ENCODE measurements around the gene SNAP25. TPM values are rescaled to one million over a fixed set of nuclear protein-coding genes. Genes with fewer than 3 reads are reported as not detected.

SNAP25 gene
- polyA plus RNA-seq, 6 donors from 2014 or later: 0.23 to 0.44 TPM; not detected in 4

DNA sequence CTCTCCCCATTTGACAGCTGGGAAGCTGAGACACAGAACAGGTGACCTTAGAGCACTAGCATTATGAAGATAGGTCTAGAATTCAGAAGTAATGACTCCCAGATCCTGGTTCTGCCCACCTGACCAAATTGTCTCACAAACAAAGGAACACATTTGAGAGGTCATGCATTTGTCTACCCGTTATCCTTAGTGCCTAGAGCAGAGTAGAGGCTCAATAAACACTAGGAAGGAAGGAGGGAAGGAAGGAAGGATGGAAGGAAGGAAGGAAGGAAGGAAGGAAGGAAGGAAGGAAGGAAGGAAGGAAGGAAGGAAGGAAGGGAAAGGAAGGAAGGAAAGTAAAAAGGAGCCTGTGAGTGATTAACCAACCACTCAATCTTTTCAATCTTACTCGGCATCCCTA lies 63.3 kb downstream of the SNAP25 start:
- no peaks in the 10 kb centered on the region for H3K4me1 Mint-ChIP-seq
- ATAC-seq (ENCODE audit: low read depth in 2 of 2) (no peak), DNase-seq (no peak)
- H3K4me3 Mint-ChIP-seq: no peak overlapping the region
- H3K36me3 Mint-ChIP-seq: no peaks in the 10 kb centered on the region
- H3K27me3 Mint-ChIP-seq: peaks cover 4 to 14% (median 6%) of the 10 kb centered on the region in 3 donors
- H3K9me3 Mint-ChIP-seq: peaks cover 0 to 4% (median 2%) of the 10 kb centered on the region in 7 donors
- H3K27ac Mint-ChIP-seq: no peak overlapping the region

DNA sequence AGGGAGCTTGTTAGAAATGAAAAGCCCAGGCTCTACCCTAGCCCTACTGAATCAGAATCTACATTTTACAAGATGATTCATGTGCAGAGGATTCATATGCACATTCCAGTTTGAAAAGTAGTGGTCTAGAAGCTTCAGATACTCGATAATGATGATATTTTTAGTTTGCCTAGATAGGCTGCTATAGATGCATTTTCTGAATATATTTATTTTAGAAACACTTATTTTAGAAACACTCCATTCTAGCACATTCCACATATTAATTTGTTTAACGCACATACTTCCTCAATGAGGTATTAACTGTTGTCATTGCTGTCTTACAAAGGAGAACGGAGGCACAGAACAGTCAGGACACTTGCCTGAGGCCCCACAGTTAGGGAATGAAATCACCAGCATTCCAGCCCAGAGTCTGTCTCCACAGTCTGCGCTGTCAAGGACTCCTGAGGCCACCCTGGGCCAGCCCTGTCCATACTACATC lies 64.4 kb downstream of the SNAP25 start:
- H3K4me1 Mint-ChIP-seq: no peaks in the 10 kb centered on the region
- H3K27ac Mint-ChIP-seq: no peak overlapping the region
- no peak overlapping the region for H3K4me3 Mint-ChIP-seq
- DNase-seq: no peak
- peaks cover 0 to 4% (median 3%) of the 10 kb centered on the region in 7 donors for H3K9me3 Mint-ChIP-seq
- ATAC-seq (ENCODE audit: low read depth in 2 of 2): no peak
- H3K36me3 Mint-ChIP-seq: no peaks in the 10 kb centered on the region
- peaks cover 4 to 14% (median 6%) of the 10 kb centered on the region in 3 donors for H3K27me3 Mint-ChIP-seq

DNA sequence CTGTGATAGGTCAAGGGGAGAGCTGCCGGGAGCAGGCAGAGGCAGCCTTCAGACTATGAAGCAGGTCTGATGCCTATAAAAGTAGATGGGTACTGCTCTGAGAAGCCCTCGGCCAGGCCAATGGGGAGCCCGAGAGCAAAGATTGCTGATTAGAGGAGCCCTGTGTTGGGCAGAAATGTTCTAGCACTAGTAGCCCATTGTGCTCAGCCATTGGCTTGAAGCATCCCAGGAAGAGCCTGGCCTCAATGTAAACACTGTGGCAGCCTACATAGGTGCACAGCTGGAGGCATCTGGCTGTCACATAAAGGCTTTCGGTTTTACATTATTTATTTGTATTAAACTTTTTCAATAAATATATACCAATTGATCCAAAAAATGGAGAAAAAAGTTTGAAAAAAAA lies 67.7 kb downstream of the SNAP25 start:
- DNase-seq (no peak), ATAC-seq (ENCODE audit: low read depth in 2 of 2) (no peak)
- no peaks in the 10 kb centered on the region for H3K4me1 Mint-ChIP-seq
- no peaks in the 10 kb centered on the region for H3K36me3 Mint-ChIP-seq
- peaks cover 0 to 10% (median 6%) of the 10 kb centered on the region in 3 donors for H3K27me3 Mint-ChIP-seq
- no peak overlapping the region for H3K27ac Mint-ChIP-seq
- no peak overlapping the region for H3K4me3 Mint-ChIP-seq
- peaks cover 0 to 5% (median 3%) of the 10 kb centered on the region in 7 donors for H3K9me3 Mint-ChIP-seq

DNA sequence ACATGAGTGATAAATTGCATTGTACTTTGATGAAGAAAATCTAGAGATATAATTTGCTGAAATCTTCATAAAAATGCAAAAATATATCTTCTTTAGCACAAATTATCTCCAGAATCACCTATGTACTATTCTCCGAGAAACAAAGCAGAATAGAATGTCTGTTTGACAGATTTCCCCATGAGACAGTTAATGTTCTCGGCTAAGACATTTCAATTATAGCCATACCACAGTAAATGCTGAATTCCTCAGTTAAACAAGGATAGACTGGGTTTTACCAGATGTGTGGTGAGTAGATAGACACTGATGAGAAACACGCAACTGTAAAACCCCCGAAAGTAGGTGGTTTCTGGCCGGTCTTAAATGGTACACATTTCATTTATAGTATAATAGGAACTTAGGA lies 69.8 kb downstream of the SNAP25 start:
- ATAC-seq (ENCODE audit: low read depth in 2 of 2) (no peak), DNase-seq (no peak)
- Mint-ChIP-seq H3K9me3 (peaks cover 0 to 5% (median 2%) of the 10 kb centered on the region in 7 donors), H3K4me1 (no peaks in the 10 kb centered on the region), H3K27me3 (peaks cover 0 to 6% (median 3%) of the 10 kb centered on the region in 3 donors), H3K4me3 (no peak overlapping the region), H3K36me3 (no peaks in the 10 kb centered on the region), H3K27ac (no peak overlapping the region)

DNA sequence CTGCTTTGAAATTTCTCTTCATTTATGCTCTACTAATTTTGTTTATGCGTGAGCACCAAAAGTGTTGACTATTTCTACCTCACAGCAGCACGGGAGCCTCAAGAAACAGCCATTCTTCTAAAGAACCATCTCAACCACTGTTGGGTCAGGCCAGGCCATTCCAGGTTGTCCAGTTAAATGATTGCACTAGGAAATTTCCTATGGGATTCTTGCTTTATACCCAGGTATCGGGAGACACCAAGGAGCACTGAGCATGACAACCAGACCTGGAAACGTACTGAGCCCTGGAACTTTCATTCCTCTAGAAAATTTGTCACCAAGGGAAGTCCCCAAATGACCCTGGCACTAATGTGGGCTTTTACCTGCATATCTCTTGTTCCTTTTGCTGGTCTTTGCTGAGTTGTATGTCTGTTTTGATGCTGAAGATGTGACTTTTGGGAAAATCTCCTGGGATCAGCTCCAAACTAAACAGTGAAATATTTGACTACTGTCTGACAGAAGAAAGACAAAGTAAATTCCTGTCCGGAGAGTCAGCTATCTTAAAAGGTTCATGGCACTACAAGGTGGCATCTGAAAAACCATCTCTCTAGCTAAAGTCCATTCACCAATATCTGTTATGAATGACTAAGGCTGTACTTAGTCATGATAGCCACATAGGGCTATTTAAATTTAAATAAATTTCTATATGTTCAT lies 70.5 kb downstream of the SNAP25 start:
- ATAC-seq (ENCODE audit: low read depth in 2 of 2) (no peak), DNase-seq (no peak)
- H3K36me3 Mint-ChIP-seq: no peaks in the 10 kb centered on the region
- peaks cover 0 to 6% (median 3%) of the 10 kb centered on the region in 3 donors for H3K27me3 Mint-ChIP-seq
- no peak overlapping the region for H3K4me3 Mint-ChIP-seq
- H3K4me1 Mint-ChIP-seq: no peaks in the 10 kb centered on the region
- no peak overlapping the region for H3K27ac Mint-ChIP-seq
- peaks cover 0 to 5% (median 2%) of the 10 kb centered on the region in 7 donors for H3K9me3 Mint-ChIP-seq

DNA sequence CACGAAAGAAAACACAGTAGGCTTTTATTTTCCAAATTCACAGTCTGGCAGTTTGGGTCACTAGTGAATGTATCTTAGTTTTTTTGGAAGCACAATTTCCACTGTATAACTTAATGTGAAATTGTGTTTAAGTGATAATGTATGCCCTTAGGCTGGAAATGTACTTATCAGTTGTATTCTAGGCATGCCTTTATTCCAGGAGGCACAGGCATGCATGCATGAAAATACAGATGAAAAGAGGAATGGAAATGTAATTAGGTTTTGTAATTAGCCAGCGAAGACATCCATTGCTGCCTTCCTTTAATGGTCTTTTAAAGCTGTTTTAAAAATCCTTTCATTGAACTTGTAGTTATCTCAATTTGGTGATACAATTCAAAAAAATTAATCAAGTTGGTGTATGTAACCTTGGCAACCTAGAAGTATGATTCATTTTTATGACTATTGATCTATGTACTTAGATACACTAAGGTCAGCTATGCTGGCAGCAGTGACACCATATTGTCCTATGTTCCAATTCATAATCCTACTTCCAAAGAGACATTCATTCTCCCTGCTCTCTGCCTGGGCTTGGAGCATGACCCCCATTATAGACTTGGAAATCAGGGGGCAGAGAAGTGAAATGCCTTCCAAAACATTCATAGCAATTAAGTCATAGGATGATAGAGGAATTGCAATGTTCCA lies 73.1 kb downstream of the SNAP25 start:
- H3K27ac Mint-ChIP-seq: no peak overlapping the region
- H3K36me3 Mint-ChIP-seq: no peaks in the 10 kb centered on the region
- H3K4me1 Mint-ChIP-seq: no peaks in the 10 kb centered on the region
- no peak overlapping the region for H3K4me3 Mint-ChIP-seq
- ATAC-seq (ENCODE audit: low read depth in 2 of 2) (no peak), DNase-seq (no peak)
- H3K27me3 Mint-ChIP-seq: peaks cover 0 to 3% (median 0%) of the 10 kb centered on the region in 3 donors
- peaks cover 0 to 5% (median 0%) of the 10 kb centered on the region in 7 donors for H3K9me3 Mint-ChIP-seq

DNA sequence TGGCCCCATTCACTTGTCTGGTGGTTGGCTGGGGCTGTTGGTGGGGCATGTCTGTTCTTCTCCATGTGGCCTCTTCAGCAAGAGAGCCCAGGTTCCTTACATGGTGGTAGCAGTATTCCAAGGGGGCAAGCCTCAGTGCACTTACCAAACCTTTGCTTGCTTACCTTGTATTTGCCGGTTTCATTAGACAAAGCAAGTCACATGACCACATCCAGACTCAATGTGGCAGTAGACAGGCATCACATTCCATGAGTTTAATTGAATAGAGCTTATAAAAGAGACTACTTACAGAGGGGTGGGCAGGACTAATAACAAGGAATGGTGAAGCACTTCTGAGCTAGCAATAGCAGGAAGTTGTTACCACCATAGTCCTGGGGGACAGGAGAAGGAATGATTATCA lies 78.6 kb downstream of the SNAP25 start:
- Mint-ChIP-seq H3K27ac (no peak overlapping the region), H3K9me3 (peaks cover 0 to 2% (median 0%) of the 10 kb centered on the region in 7 donors)

DNA sequence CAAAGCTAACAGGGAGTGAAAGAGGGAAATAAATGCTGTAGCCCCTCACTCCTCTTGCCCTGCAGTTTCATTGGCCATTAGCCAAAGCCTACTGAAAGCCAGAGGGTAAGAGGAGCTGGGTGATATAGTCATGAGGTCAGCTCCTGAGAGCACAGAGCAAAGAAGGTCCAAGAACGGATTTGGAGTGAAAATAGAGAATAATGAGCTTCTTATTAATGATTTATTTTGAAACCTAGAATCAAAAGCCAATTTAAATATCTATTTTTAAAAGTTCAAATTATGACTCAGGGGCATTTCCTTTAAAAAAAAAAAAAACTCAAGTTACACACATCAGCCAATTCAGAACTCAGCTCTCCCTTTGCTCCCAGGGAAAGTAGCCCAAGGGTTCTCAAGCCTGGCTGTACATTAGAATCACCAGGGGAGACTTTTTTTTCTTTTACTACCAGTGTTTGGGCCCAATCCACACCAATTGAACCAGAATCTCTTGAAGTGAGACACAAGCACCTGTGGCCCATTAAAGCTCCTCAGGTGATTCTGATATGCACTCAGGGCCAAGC lies 79.1 kb downstream of the SNAP25 start:
- Mint-ChIP-seq H3K4me3 (no peak overlapping the region), H3K27me3 (peaks cover 0 to 5% (median 5%) of the 10 kb centered on the region in 3 donors), H3K27ac (no peak overlapping the region), H3K4me1 (no peaks in the 10 kb centered on the region), H3K36me3 (no peaks in the 10 kb centered on the region), H3K9me3 (peaks cover 0 to 2% (median 0%) of the 10 kb centered on the region in 7 donors)
- DNase-seq (no peak), ATAC-seq (ENCODE audit: low read depth in 2 of 2) (no peak)

More for the DNA sequence above, 78.6 kb downstream of the SNAP25 start:
- peak overlapping the region in 1 of 8 donors; percentile 6 for H3K4me3 Mint-ChIP-seq
- no peaks in the 10 kb centered on the region for H3K36me3 Mint-ChIP-seq
- no peak for ATAC-seq (ENCODE audit: low read depth in 2 of 2)
- DNase-seq: no peak
- no peaks in the 10 kb centered on the region for H3K4me1 Mint-ChIP-seq
- H3K27me3 Mint-ChIP-seq: peaks cover 0 to 7% (median 5%) of the 10 kb centered on the region in 3 donors

DNA sequence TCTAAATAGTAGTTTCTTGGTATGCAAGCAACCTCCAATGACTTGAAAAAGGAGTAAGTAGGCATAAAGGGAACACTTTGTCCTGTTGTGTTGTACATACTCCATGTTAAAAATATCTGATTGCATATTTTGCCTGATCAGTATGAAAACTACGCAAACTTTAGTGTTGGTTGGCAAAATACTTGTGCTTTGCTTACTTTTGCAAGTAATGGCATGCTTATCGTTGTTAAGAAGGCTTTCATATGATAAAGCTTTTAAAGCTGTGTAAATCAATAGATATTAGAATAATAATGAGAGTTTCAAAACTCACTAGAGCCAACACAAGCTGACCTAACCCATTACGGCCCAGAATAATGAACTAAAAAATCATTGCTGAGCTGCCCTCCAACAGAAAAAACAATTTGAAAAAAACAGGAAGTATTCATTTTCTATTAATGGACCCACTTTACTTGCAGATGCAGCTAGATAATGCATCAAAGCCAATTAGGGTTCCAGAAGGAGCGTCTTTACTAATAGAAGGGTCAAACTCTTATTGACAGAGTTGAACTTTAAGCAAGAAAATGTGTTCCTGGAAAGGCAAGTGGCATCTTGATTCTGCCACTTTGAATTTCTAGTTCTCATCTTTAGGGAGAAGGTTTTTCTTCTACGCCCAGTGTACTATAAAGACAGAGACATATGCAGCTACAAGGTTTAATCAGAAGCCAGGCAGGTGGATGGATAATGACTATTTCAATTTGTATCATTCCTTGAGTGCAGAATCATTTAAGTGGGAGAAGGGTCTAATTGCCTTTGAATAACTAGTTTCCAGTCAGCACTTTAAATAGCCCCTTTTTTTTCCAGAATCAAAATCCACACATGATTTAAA lies 82.2 kb downstream of the SNAP25 start:
- Mint-ChIP-seq H3K9me3 (peaks cover 0 to 2% (median 0%) of the 10 kb centered on the region in 7 donors), H3K4me3 (no peak overlapping the region), H3K27ac (no peak overlapping the region), H3K27me3 (peaks cover 0 to 5% (median 5%) of the 10 kb centered on the region in 3 donors), H3K36me3 (no peaks in the 10 kb centered on the region), H3K4me1 (no peaks in the 10 kb centered on the region)
- no peak for ATAC-seq (ENCODE audit: low read depth in 2 of 2)
- DNase-seq: no peak

DNA sequence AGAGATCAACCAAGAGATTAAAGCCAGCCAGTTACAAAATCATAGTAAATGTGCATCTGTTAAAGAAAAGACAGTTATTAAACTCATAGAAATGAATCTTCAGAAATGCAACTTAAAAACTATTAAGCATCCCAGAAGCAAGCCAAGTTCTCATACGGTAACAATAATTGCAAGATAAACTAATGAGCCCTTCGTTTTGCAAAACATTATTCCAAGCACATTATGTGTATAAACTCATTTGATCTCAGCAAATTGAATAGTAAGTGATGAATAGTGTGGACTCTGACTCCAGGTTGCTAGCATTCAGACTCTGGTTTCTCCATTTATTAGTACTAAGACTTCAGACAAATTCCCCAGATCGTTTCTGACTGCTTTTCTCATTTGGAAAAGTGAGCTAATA lies 85.2 kb downstream of the SNAP25 start:
- no peaks in the 10 kb centered on the region for H3K4me1 Mint-ChIP-seq
- no peak for ATAC-seq (ENCODE audit: low read depth in 2 of 2)
- no peak overlapping the region for H3K4me3 Mint-ChIP-seq
- DNase-seq: no peak
- H3K27ac Mint-ChIP-seq: no peak overlapping the region
- peaks cover 4 to 10% (median 5%) of the 10 kb centered on the region in 3 donors for H3K27me3 Mint-ChIP-seq
- H3K9me3 Mint-ChIP-seq: peaks cover 0 to 5% (median 0%) of the 10 kb centered on the region in 7 donors
- no peaks in the 10 kb centered on the region for H3K36me3 Mint-ChIP-seq

DNA sequence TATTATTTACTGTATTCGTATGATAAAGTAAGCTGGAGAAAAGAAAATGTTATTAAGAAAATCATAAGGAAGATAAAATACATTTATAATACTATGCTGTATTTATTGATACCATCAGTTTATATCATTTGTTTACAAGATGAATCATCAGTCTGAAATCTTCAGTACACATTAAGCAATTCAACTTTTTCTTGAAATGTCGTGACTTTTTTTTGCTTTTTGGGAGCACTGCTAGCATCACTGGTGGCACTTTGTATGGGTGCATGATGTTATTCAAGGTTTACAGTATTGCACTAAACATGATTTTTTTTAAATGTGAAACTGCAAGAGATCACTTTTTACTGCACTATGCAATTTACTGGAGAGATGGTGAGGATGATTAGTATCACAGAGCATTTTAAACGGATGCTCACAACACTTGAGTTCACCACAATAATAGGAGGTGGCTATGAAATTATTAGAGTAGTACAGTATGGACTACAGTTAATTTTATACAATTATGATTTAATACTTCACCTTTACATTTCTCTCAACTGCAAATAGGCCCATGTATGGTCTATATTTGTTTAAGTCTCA lies 85.9 kb downstream of the SNAP25 start:
- H3K27ac Mint-ChIP-seq: no peak overlapping the region
- no peak overlapping the region for H3K4me3 Mint-ChIP-seq
- H3K9me3 Mint-ChIP-seq: peaks cover 0 to 6% (median 0%) of the 10 kb centered on the region in 7 donors
- peaks cover 8 to 13% (median 8%) of the 10 kb centered on the region in 3 donors for H3K27me3 Mint-ChIP-seq
- ATAC-seq (ENCODE audit: low read depth in 2 of 2): no peak
- H3K4me1 Mint-ChIP-seq: no peaks in the 10 kb centered on the region
- DNase-seq: no peak
- no peaks in the 10 kb centered on the region for H3K36me3 Mint-ChIP-seq

DNA sequence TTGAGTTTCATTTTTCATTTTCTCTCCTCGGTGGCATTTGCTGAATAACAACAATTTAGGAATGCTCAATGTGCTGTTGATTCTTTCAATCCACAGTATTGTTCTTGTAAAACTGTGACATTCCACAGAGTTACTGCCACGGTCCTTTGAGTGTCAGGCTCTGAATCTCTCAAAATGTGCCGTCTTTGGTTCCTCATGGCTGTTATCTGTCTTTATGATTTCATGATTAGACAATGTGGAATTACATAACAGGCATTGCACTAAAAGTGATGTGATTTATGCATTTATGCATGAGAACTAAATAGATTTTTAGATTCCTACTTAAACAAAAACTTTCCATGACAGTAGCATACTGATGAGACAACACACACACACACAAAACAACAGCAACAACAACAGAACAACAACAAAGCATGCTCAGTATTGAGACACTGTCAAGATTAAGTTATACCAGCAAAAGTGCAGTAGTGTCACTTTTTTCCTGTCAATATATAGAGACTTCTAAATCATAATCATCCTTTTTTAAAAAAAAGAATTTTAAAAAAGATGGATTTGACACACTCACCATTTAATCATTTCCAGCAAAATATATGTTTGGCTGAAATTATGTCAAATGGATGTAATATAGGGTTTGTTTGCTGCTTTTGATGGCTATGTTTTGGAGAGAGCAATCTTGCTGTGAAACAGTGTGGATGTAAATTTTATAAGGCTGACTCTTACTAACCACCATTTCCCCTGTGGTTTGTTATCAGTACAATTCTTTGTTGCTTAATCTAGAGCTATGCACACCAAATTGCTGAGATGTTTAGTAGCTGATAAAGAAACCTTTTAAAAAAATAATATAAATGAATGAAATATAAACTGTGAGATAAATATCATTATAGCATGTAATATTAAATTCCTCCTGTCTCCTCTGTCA lies 88.1 kb downstream of the SNAP25 start:
- Mint-ChIP-seq H3K36me3 (no peaks in the 10 kb centered on the region), H3K27me3 (peaks cover 8 to 22% (median 16%) of the 10 kb centered on the region in 3 donors), H3K27ac (no peak overlapping the region), H3K4me3 (no peak overlapping the region), H3K4me1 (no peaks in the 10 kb centered on the region), H3K9me3 (peaks cover 0 to 6% (median 0%) of the 10 kb centered on the region in 7 donors)
- ATAC-seq (ENCODE audit: low read depth in 2 of 2) (no peak), DNase-seq (no peak)

Data from naive B cell (primary cell).